Neural progenitor cell (in vitro differentiated cells): ENCODE data around the gene HES7. TPM values are rescaled to one million over a fixed set of nuclear protein-coding genes. Genes with fewer than 3 reads are reported as not detected.

Source experiments
- DNase-seq: peaks from one replicate; pipeline ENCODE4 v3.0.0-alpha.2; 2016; ENCODE audit warnings: low spot score
- H2AFZ ChIP-seq: fragments of 200-600 bp; sonication (generic); replicated peaks from 2 replicates; pipeline ENCODE4 v1.6.1; 2016; ENCODE audit warnings: antibody characterized with exemption
- H3F3A ChIP-seq: fragments of 200-600 bp; sonication (generic); 2 replicates; pipeline ENCODE4 v1.6.1; 2016; ENCODE audit warnings: antibody characterized with exemption, low read depth
- H3K27ac ChIP-seq: fragments of 200-600 bp; sonication (generic); 2 replicates; pipeline ENCODE4 v1.5.1; 2016; ENCODE audit warnings: mild to moderate bottlenecking
- H3K27me3 ChIP-seq: fragments of 200-600 bp; sonication (generic); 2 replicates; pipeline ENCODE4 v1.6.1; 2016; ENCODE audit warnings: mild to moderate bottlenecking, moderate library complexity
- H3K36me3 ChIP-seq: fragments of 200-600 bp; sonication (generic); 2 replicates; pipeline ENCODE4 v1.5.1; 2016
- H3K4me1 ChIP-seq: fragments of 200-600 bp; sonication (generic); 2 replicates; pipeline ENCODE4 v1.6.1; 2016; ENCODE audit warnings: mixed run types
- H3K4me2 ChIP-seq: fragments of 200-600 bp; sonication (generic); 2 replicates; pipeline ENCODE4 v1.6.1; 2016
- H3K4me3 ChIP-seq: fragments of 200-600 bp; sonication (generic); 2 replicates; pipeline ENCODE4 v1.5.1; 2016
- H3K79me2 ChIP-seq: fragments of 200-600 bp; sonication (generic); 2 replicates; pipeline ENCODE4 v1.6.1; 2016; ENCODE audit warnings: low read depth
- H3K9ac ChIP-seq: fragments of 200-600 bp; sonication (generic); 2 replicates; pipeline ENCODE4 v1.6.1; 2016
- H3K9me3 ChIP-seq: fragments of 200-600 bp; sonication (generic); 2 replicates; pipeline ENCODE4 v1.5.1; 2016; ENCODE audit warnings: low read depth
- H4K20me1 ChIP-seq: fragments of 200-600 bp; sonication (generic); 2 replicates; pipeline ENCODE4 v1.6.1; 2016; ENCODE audit warnings: low read depth
- H3K27ac Mint-ChIP-seq: 3 replicates; pipeline ENCODE4 v1.8.0; 2021; ENCODE audit warnings: mixed read lengths
- H3K27me3 Mint-ChIP-seq: 2 replicates; pipeline ENCODE4 v1.8.0; 2022; ENCODE audit warnings: low read depth, mild to moderate bottlenecking, inconsistent platforms, moderate library complexity, mixed read lengths; ENCODE audit not compliant: insufficient read depth
- H3K36me3 Mint-ChIP-seq: 3 replicates; pipeline ENCODE4 v1.8.0; 2021; ENCODE audit warnings: mixed read lengths
- H3K4me1 Mint-ChIP-seq: 3 replicates; pipeline ENCODE4 v1.8.0; 2021; ENCODE audit warnings: mixed read lengths
- H3K4me3 Mint-ChIP-seq: 3 replicates; pipeline ENCODE4 v1.8.0; 2021; ENCODE audit warnings: mild to moderate bottlenecking, moderate library complexity, mixed read lengths
- H3K9me3 Mint-ChIP-seq: 3 replicates; pipeline ENCODE4 v1.8.0; 2020; ENCODE audit warnings: mixed read lengths
- EZH2 ChIP-seq: fragments of 200-600 bp; sonication (generic); IDR thresholded peaks from 2 replicates; pipeline ENCODE4 v1.6.1; 2017; ENCODE audit warnings: antibody characterized with exemption, mild to moderate bottlenecking, moderate library complexity
- EZH2phosphoT487 ChIP-seq: fragments of 200-600 bp; sonication (generic); IDR thresholded peaks from 2 replicates; pipeline ENCODE4 v1.6.1; 2017; ENCODE audit warnings: antibody characterized with exemption
- total RNA-seq: library from RNA; depleted of rRNA; stranded (reverse); fragments of >200 nt; gene quantifications from 2 replicates; pipeline ENCODE4 v1.2.3, GENCODE V29; 2015; ENCODE audit warnings: low replicate concordance
- TF ChIP-seq, protein P1 (sequence below): fragments of 200-600 bp; sonication (generic); IDR thresholded peaks from 2 replicates; pipeline ENCODE4 v1.5.1; 2017; ENCODE audit warnings: antibody characterized with exemption, mild to moderate bottlenecking

The HES7 gene
- total RNA-seq, 1 donor from 2014 or later = not detected

DNA sequence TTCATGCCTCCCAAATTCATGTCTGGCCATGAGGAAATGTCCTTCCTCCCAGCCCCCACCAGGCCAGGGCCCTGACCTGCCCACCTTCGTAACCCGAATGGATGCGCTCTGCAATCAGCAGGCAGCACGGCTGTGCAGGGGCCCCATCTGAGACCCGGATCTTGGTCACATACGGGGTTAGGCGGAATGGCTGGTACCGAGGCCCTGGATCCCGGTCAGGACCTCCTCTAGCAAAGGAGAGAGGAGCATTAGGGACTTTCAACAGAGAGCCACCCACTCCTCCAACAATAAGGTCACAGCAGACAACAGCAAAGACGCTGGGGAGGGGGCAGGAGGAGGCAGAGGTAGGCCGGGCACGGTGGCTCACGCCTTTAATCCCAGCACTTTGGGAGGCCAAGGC, 24.7 kb upstream of the HES7 start:
- Mint-ChIP-seq H3K27me3 (peaks cover 12% of the 10 kb centered on the region), H3K4me1 (peaks cover 15% of the 10 kb centered on the region), H3K27ac (no peak overlapping the region), H3K36me3 (peaks cover 14% of the 10 kb centered on the region), H3K4me3 (peak overlapping the region; percentile 41), H3K9me3 (no peaks in the 10 kb centered on the region)
- Histone ChIP-seq H3K9ac (no peak overlapping the region), H3K4me3 (no peak overlapping the region), H3F3A (peaks cover 16% of the 10 kb centered on the region), H3K27me3 (no peaks in the 10 kb centered on the region), H3K9me3 (no peaks in the 10 kb centered on the region), H2AFZ (no peak overlapping the region), H3K36me3 (no peaks in the 10 kb centered on the region), H3K4me2 (no peak overlapping the region), H4K20me1 (peaks cover 18% of the 10 kb centered on the region), H3K79me2 (no peaks in the 10 kb centered on the region), H3K4me1 (peaks cover 4% of the 10 kb centered on the region), H3K27ac (no peak overlapping the region)
- no peak for DNase-seq
- TF ChIP-seq, protein P1, sequence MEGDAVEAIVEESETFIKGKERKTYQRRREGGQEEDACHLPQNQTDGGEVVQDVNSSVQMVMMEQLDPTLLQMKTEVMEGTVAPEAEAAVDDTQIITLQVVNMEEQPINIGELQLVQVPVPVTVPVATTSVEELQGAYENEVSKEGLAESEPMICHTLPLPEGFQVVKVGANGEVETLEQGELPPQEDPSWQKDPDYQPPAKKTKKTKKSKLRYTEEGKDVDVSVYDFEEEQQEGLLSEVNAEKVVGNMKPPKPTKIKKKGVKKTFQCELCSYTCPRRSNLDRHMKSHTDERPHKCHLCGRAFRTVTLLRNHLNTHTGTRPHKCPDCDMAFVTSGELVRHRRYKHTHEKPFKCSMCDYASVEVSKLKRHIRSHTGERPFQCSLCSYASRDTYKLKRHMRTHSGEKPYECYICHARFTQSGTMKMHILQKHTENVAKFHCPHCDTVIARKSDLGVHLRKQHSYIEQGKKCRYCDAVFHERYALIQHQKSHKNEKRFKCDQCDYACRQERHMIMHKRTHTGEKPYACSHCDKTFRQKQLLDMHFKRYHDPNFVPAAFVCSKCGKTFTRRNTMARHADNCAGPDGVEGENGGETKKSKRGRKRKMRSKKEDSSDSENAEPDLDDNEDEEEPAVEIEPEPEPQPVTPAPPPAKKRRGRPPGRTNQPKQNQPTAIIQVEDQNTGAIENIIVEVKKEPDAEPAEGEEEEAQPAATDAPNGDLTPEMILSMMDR = no peak
- no peak for TF ChIP-seq EZH2phosphoT487
- TF ChIP-seq EZH2 = no peak

GRCh38 chr17:8147805-8148404, 24.0 kb upstream of the HES7 start:
- peaks cover 4% of the 10 kb centered on the region for H3K4me1 ChIP-seq
- no peaks in the 10 kb centered on the region for H3K9me3 ChIP-seq
- no peak overlapping the region for H3K27ac ChIP-seq
- peaks cover 9% of the 10 kb centered on the region for H3F3A ChIP-seq
- DNase-seq = no peak
- no peaks in the 10 kb centered on the region for H3K79me2 ChIP-seq
- Mint-ChIP-seq H3K36me3 (peaks cover 14% of the 10 kb centered on the region), H3K4me3 (peak overlapping the region; percentile 41), H3K4me1 (peaks cover 9% of the 10 kb centered on the region), H3K27me3 (peaks cover 12% of the 10 kb centered on the region), H3K27ac (no peak overlapping the region), H3K9me3 (no peaks in the 10 kb centered on the region)
- no peak overlapping the region for H2AFZ ChIP-seq
- no peaks in the 10 kb centered on the region for H3K36me3 ChIP-seq
- H3K4me3 ChIP-seq = no peak overlapping the region
- peaks cover 18% of the 10 kb centered on the region for H4K20me1 ChIP-seq
- H3K4me2 ChIP-seq = no peak overlapping the region
- TF ChIP-seq, protein P1 = no peak
- TF ChIP-seq EZH2phosphoT487 (no peak), EZH2 (no peak)
- no peaks in the 10 kb centered on the region for H3K27me3 ChIP-seq
- H3K9ac ChIP-seq = no peak overlapping the region

DNA sequence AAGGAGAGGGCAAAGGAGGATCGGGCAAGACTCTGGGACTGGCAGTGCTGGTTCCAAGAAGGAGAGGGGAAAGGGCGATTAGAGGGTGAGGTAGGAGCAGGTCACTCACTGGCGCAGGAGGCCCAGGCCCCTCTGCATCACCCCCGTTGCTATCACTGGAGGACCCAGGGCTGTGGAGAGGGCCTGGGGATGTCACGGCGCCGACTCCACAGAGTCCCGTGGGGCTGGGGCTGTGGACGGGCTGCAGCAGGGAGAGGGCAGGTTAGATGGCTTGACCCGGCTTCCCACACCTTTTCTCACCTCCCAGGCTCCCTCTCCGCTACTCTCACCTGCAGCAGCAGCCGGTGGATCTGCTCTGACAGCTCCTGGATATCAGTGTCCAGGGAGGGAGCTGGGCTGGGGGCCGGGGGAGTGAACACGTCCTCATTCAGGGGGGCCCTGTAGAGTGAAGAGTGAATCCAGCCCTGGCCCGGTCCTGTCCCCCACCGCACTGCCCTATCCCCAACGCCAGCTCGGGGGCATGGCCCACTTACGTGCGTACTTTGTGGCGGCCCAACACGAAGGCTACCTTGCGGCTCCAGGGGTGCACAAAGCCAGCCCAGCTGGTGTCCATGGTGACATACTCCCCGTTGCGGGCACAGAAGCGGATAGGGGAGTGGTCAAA, 23.4 kb upstream of the HES7 start:
- peaks cover 4% of the 10 kb centered on the region for H3F3A ChIP-seq
- H3K27ac Mint-ChIP-seq = no peak overlapping the region
- TF ChIP-seq EZH2phosphoT487 = no peak
- TF ChIP-seq, protein P1 = no peak
- TF ChIP-seq EZH2 = no peak
- DNase-seq = no peak
- no peak overlapping the region for H3K4me3 ChIP-seq
- no peak overlapping the region for H3K9ac ChIP-seq
- no peak overlapping the region for H3K4me3 Mint-ChIP-seq
- H3K4me2 ChIP-seq = no peak overlapping the region
- peaks cover 18% of the 10 kb centered on the region for H4K20me1 ChIP-seq
- no peaks in the 10 kb centered on the region for H3K79me2 ChIP-seq
- H3K36me3 Mint-ChIP-seq = peaks cover 14% of the 10 kb centered on the region
- peaks cover 3% of the 10 kb centered on the region for H3K4me1 Mint-ChIP-seq
- no peak overlapping the region for H3K27ac ChIP-seq
- H3K9me3 ChIP-seq = no peaks in the 10 kb centered on the region
- H3K9me3 Mint-ChIP-seq = no peaks in the 10 kb centered on the region
- no peak overlapping the region for H2AFZ ChIP-seq
- peaks cover 12% of the 10 kb centered on the region for H3K27me3 Mint-ChIP-seq
- no peaks in the 10 kb centered on the region for H3K36me3 ChIP-seq
- H3K27me3 ChIP-seq = no peaks in the 10 kb centered on the region
- H3K4me1 ChIP-seq = no peaks in the 10 kb centered on the region
